Hepatocyte (in vitro differentiated cells): ENCODE results near the gene C11orf65. TPM values are rescaled to one million over a fixed set of nuclear protein-coding genes. Genes with fewer than 3 reads are reported as not detected.

Source experiments
- DNase-seq: peaks from one replicate; pipeline ENCODE4 v3.0.0-alpha.2; 2016; ENCODE audit warnings: low spot score
- H2AFZ ChIP-seq: fragments of 200-600 bp; sonication (generic); 2 replicates; pipeline ENCODE4 v1.6.0; 2016; ENCODE audit warnings: antibody characterized with exemption, mild to moderate bottlenecking
- H3K27ac ChIP-seq: fragments of 200-600 bp; sonication (generic); 2 replicates; pipeline ENCODE4 v1.5.1; 2016; ENCODE audit warnings: mild to moderate bottlenecking
- H3K27me3 ChIP-seq: fragments of 200-600 bp; sonication (generic); 2 replicates; pipeline ENCODE4 v1.6.1; 2016
- H3K36me3 ChIP-seq: fragments of 200-600 bp; sonication (generic); replicated peaks from 2 replicates; pipeline ENCODE4 v1.5.1; 2016; ENCODE audit warnings: low read depth; ENCODE audit not compliant: insufficient read depth
- H3K4me1 ChIP-seq: fragments of 200-600 bp; sonication (generic); 2 replicates; pipeline ENCODE4 v1.5.1; 2016; ENCODE audit warnings: mild to moderate bottlenecking, moderate library complexity; ENCODE audit not compliant: insufficient read depth
- H3K4me2 ChIP-seq: fragments of 200-600 bp; sonication (generic); 2 replicates; pipeline ENCODE4 v1.6.0; 2016
- H3K4me3 ChIP-seq: fragments of 200-600 bp; sonication (generic); 2 replicates; pipeline ENCODE4 v1.5.1; 2016; ENCODE audit warnings: mild to moderate bottlenecking
- H3K79me2 ChIP-seq: fragments of 200-600 bp; sonication (generic); 2 replicates; pipeline ENCODE4 v1.6.0; 2017; ENCODE audit warnings: mild to moderate bottlenecking
- H3K9me2 ChIP-seq: fragments of 200-600 bp; sonication (generic); replicated peaks from 2 replicates; pipeline ENCODE4 v1.6.0; 2017; ENCODE audit warnings: mild to moderate bottlenecking; ENCODE audit not compliant: insufficient read depth
- H3K9me3 ChIP-seq: fragments of 200-600 bp; sonication (generic); 2 replicates; pipeline ENCODE4 v1.5.1; 2016; ENCODE audit warnings: low read depth, mild to moderate bottlenecking
- H4K20me1 ChIP-seq: fragments of 200-600 bp; sonication (generic); 2 replicates; pipeline ENCODE4 v1.6.0; 2016; ENCODE audit warnings: mild to moderate bottlenecking; ENCODE audit not compliant: insufficient read depth, poor library complexity, severe bottlenecking
- EZH2 ChIP-seq: fragments of 200-600 bp; sonication (generic); IDR thresholded peaks from 2 replicates; pipeline ENCODE4 v1.6.1; 2016; ENCODE audit warnings: antibody characterized with exemption, mild to moderate bottlenecking, borderline replicate concordance
- EZH2phosphoT487 ChIP-seq: fragments of 200-600 bp; sonication (generic); IDR thresholded peaks from one replicate; pipeline ENCODE4 v1.6.1; 2018; ENCODE audit warnings: antibody characterized with exemption, mild to moderate bottlenecking, low read depth, moderate library complexity; ENCODE audit not compliant: unreplicated experiment, severe bottlenecking
- WGBS: methylation state at CpG from one replicate; pipeline ENCODE4 v1.1.6; 2016; ENCODE audit warnings: low lambda C conversion rate; ENCODE audit errors: missing lambda C conversion rate; 5-methylcytosine and 5-hydroxymethylcytosine counted together
- polyA plus RNA-seq: library from polyadenylated mRNA; unstranded; fragments of >200 nt; fragmentation: Nextera tagmentation; extraction: Ambion mirVana; gene quantifications from 2 replicates; pipeline ENCODE4 v1.2.1, GENCODE V29; 2016
- total RNA-seq: library from RNA; depleted of rRNA; stranded (reverse); fragments of >200 nt; gene quantifications from 2 replicates; pipeline ENCODE4 v1.2.3, GENCODE V29; 2014
- TF ChIP-seq, protein P1 (sequence below): fragments of 200-600 bp; sonication (generic); IDR thresholded peaks from 2 replicates; pipeline ENCODE4 v1.5.1; 2016; ENCODE audit warnings: antibody characterized with exemption, mild to moderate bottlenecking; ENCODE audit not compliant: poor library complexity

Gene C11orf65
- total and polyA plus RNA-seq, 2 experiments from 2014 or later = 0.34 to 0.50 TPM

DNA sequence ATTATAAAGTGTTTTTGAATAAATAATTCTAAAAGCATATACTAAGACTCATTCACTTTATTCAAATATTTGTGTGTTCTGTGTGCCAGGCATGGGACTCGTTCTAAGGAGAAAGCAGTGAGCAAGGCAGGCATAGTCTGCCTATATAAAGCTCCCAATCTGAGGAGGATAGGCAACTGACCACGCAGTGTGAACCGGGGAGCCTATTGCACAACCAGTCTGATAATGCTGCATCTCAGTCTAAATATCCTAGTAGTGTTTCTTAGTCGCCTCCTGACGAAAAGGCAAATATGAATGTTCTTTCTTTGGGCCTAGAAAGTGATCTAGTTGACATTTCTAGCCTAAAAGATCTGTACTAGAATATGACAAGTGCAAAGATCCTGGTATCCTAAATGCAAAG lies 98.3 kb downstream of the C11orf65 start:
- Histone ChIP-seq H3K4me3 (no peak overlapping the region), H2AFZ (no peak overlapping the region), H3K27me3 (no peaks in the 10 kb centered on the region), H3K79me2 (no peaks in the 10 kb centered on the region), H3K4me2 (no peak overlapping the region), H3K9me2 (no peaks in the 10 kb centered on the region), H4K20me1 (no peaks in the 10 kb centered on the region), H3K4me1 (no peaks in the 10 kb centered on the region), H3K27ac (no peak overlapping the region), H3K9me3 (no peaks in the 10 kb centered on the region), H3K36me3 (no peaks in the 10 kb centered on the region)
- WGBS = 85% methylated on average over 5 of the region's 5 CpGs
- DNase-seq = no peak
- TF ChIP-seq EZH2phosphoT487 = no peak
- TF ChIP-seq EZH2 = no peak
- TF ChIP-seq, protein P1, sequence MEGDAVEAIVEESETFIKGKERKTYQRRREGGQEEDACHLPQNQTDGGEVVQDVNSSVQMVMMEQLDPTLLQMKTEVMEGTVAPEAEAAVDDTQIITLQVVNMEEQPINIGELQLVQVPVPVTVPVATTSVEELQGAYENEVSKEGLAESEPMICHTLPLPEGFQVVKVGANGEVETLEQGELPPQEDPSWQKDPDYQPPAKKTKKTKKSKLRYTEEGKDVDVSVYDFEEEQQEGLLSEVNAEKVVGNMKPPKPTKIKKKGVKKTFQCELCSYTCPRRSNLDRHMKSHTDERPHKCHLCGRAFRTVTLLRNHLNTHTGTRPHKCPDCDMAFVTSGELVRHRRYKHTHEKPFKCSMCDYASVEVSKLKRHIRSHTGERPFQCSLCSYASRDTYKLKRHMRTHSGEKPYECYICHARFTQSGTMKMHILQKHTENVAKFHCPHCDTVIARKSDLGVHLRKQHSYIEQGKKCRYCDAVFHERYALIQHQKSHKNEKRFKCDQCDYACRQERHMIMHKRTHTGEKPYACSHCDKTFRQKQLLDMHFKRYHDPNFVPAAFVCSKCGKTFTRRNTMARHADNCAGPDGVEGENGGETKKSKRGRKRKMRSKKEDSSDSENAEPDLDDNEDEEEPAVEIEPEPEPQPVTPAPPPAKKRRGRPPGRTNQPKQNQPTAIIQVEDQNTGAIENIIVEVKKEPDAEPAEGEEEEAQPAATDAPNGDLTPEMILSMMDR = no peak

DNA sequence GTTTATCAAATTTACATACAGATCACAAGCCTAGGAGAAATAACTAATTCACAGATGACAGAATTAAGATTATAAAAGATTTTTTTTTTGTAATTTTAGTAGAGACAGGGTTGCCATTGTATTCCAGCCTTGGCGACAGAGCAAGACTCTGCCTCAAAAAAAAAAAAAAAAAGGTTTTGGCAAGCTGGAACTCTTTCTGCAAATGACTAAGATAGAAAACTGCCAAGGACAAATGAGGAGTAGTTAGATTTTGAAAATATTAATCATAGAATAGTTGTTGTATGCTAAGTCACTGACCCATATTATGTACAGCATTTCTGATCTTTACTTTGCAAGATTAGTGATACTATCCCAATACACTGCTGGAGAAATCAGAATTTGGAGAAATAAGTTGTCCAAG lies 99.2 kb downstream of the C11orf65 start:
- H3K4me1 ChIP-seq = no peaks in the 10 kb centered on the region
- no peaks in the 10 kb centered on the region for H3K9me2 ChIP-seq
- H2AFZ ChIP-seq = no peak overlapping the region
- TF ChIP-seq EZH2 (no peak), EZH2phosphoT487 (no peak)
- TF ChIP-seq, protein P1 = no peak
- no peaks in the 10 kb centered on the region for H4K20me1 ChIP-seq
- H3K79me2 ChIP-seq = no peaks in the 10 kb centered on the region
- 100% methylated on average over 1 of the region's 1 CpG for WGBS
- H3K4me2 ChIP-seq = no peak overlapping the region
- no peaks in the 10 kb centered on the region for H3K36me3 ChIP-seq
- H3K4me3 ChIP-seq = no peak overlapping the region
- DNase-seq = no peak
- H3K27me3 ChIP-seq = no peaks in the 10 kb centered on the region
- H3K27ac ChIP-seq = no peak overlapping the region
- H3K9me3 ChIP-seq = no peaks in the 10 kb centered on the region

DNA sequence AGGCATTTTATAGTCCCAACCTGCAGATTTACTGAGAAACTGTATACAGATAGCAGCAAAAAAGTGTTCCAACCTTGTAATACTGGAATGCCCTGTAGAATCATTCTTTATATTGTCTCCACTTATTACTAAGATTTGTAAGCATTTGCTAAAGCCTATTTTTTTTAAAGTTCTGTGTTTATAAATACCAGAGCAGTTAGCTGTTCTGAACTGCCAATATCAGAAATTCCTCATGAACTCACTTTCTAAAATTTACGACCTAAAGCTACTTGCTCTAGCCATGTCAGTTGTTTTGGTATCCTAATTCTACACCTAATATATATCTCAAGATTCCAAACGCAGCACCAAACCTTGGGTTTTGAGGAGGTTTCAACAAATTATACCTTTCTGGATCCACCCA lies 103.2 kb downstream of the C11orf65 start:
- no peaks in the 10 kb centered on the region for H3K9me2 ChIP-seq
- H3K79me2 ChIP-seq = no peaks in the 10 kb centered on the region
- H3K36me3 ChIP-seq = no peaks in the 10 kb centered on the region
- H3K27ac ChIP-seq = no peak overlapping the region
- H3K4me3 ChIP-seq = no peak overlapping the region
- no peak overlapping the region for H3K4me2 ChIP-seq
- H3K9me3 ChIP-seq = no peaks in the 10 kb centered on the region
- no peaks in the 10 kb centered on the region for H3K4me1 ChIP-seq
- no peak overlapping the region for H2AFZ ChIP-seq
- no peak for DNase-seq
- TF ChIP-seq EZH2phosphoT487 (no peak), EZH2 (no peak)
- TF ChIP-seq, protein P1 = no peak
- no peaks in the 10 kb centered on the region for H4K20me1 ChIP-seq
- 76% methylated on average over 2 of the region's 2 CpGs for WGBS
- H3K27me3 ChIP-seq = no peaks in the 10 kb centered on the region

DNA sequence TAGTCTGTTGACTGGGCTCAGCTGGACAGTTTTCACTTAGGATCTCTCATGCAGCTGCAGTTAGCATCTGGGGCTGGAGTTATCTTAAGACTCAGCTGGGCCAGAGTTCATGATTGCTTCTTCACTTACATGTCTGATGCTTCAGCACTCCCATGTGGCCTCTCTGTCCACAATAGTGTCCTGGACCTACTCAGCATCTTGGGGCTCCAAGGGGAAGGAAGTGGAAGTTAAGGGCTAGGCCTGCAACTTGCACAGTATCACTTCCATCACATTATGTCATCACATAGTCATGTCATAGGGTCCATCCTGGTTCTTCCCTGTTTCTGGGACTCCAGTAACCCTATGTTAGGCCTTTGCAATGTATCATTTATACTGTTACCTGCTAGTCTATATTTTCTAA lies 115.9 kb downstream of the C11orf65 start:
- Histone ChIP-seq H3K9me3 (no peaks in the 10 kb centered on the region), H4K20me1 (no peaks in the 10 kb centered on the region), H3K27ac (no peak overlapping the region), H3K4me2 (no peak overlapping the region), H3K4me1 (no peaks in the 10 kb centered on the region), H3K36me3 (peaks cover 3% of the 10 kb centered on the region), H3K9me2 (no peaks in the 10 kb centered on the region), H3K4me3 (no peak overlapping the region), H3K79me2 (no peaks in the 10 kb centered on the region), H2AFZ (no peak overlapping the region), H3K27me3 (no peaks in the 10 kb centered on the region)
- no peak for TF ChIP-seq EZH2
- TF ChIP-seq, protein P1 = no peak
- TF ChIP-seq EZH2phosphoT487 = no peak
- DNase-seq = no peak
